Pons (tissue), 1 donor: ENCODE results near the gene VAV1.
"Not testable (repeated sequence)": the region's sequence is repeated elsewhere in the genome, so short reads cannot be mapped to it uniquely, and the experiment has no call there.

Source experiments
- DNase-seq: peaks from one replicate; pipeline ENCODE4 v3.0.0-alpha.2; 2016; ENCODE audit warnings: low spot score

VAV1 gene

GRCh38 chr19:6761053-6761676 lies 11.3 kb upstream of the VAV1 start:
- no peak for DNase-seq

GRCh38 chr19:6762253-6762797 lies 10.2 kb upstream of the VAV1 start:
- not testable (repeated sequence) for DNase-seq

- DNase-seq: no peak
These were observed 6.7 kb upstream of the VAV1 start for GRCh38 chr19:6765738-6766356.

GRCh38 chr19:6766357-6767080 lies 6.0 kb upstream of the VAV1 start:
- DNase-seq: no peak

GRCh38 chr19:6767081-6767356 lies 5.5 kb upstream of the VAV1 start:
- no peak for DNase-seq

GRCh38 chr19:6767357-6768235 lies 4.9 kb upstream of the VAV1 start, which contains the start of gene SH2D3A:
SH2D3A (minus strand) TSS chr19:6767435; CDS start chr19:6763748, 3,687 bp downstream.
- DNase-seq: no peak

GRCh38 chr19:6768236-6768785 lies 4.2 kb upstream of the VAV1 start:
- no peak for DNase-seq

- DNase-seq: no peak
These were observed 3.4 kb upstream of the VAV1 start for GRCh38 chr19:6769006-6769619.

GRCh38 chr19:6771648-6772027 lies 870 bp upstream of the VAV1 start:
- DNase-seq: not testable (repeated sequence)

- no peak for DNase-seq
These were observed 386 bp downstream of the VAV1 start for GRCh38 chr19:6772866-6773322.

GRCh38 chr19:6773323-6773931 lies 919 bp downstream of the VAV1 start:
- DNase-seq: peak; percentile 47

- peak; percentile 5 for DNase-seq
These were observed 2.6 kb downstream of the VAV1 start for GRCh38 chr19:6774821-6775707.

- DNase-seq: not testable (repeated sequence)
These were observed 3.5 kb downstream of the VAV1 start for GRCh38 chr19:6776045-6776444.

- no peak for DNase-seq
These were observed 4.5 kb downstream of the VAV1 start for GRCh38 chr19:6776999-6777398.

- DNase-seq: no peak
These were observed 4.9 kb downstream of the VAV1 start for GRCh38 chr19:6777434-6777833.

- DNase-seq: no peak
These were observed 5.9 kb downstream of the VAV1 start for GRCh38 chr19:6778386-6778785.

GRCh38 chr19:6779206-6779605 lies 6.7 kb downstream of the VAV1 start:
- no peak for DNase-seq

- no peak for DNase-seq
These were observed 14.9 kb downstream of the VAV1 start for GRCh38 chr19:6787393-6787792.

- DNase-seq: no peak
These were observed 16.4 kb downstream of the VAV1 start for GRCh38 chr19:6788896-6789295.
